ENCODE measurements around the gene DHCR7. TPM values are rescaled to one million over a fixed set of nuclear protein-coding genes. Genes with fewer than 3 reads are reported as not detected.

Gene DHCR7
- polyA plus RNA-seq, 1 of the 3 experiments (the other 2 are of a cell fraction), result 21.4 TPM

- peak overlapping the region in 1 of 2 experiments; percentile 30; a peak in 1 of 4 replicates for H3K27ac ChIP-seq (ENCODE audit: low read depth in 2 of 2, low read length in 1 of 2)
- no peak for DNase-seq
- TF ChIP-seq SMC3 (IDR thresholded peaks at IDR 0.05; ENCODE audit: low read depth, low read length), result no peak
- no peak for TF ChIP-seq RCOR1 (IDR thresholded peaks at IDR 0.05; ENCODE audit: low read length)
- TF ChIP-seq RFX5 (IDR thresholded peaks at IDR 0.05; ENCODE audit: low read length), result no peak
- no peak for TF ChIP-seq EZH2phosphoT487 (IDR thresholded peaks at IDR 0.05; ENCODE audit: borderline replicate concordance, low read depth)
- no peak for TF ChIP-seq SIN3A (IDR thresholded peaks at IDR 0.05; ENCODE audit: borderline replicate concordance, low read depth, low read length)
- TF ChIP-seq RAD21 (IDR thresholded peaks at IDR 0.05; ENCODE audit: low read length), result no peak
- TF ChIP-seq, protein P1, sequence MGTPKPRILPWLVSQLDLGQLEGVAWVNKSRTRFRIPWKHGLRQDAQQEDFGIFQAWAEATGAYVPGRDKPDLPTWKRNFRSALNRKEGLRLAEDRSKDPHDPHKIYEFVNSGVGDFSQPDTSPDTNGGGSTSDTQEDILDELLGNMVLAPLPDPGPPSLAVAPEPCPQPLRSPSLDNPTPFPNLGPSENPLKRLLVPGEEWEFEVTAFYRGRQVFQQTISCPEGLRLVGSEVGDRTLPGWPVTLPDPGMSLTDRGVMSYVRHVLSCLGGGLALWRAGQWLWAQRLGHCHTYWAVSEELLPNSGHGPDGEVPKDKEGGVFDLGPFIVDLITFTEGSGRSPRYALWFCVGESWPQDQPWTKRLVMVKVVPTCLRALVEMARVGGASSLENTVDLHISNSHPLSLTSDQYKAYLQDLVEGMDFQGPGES (IDR thresholded peaks at IDR 0.05; ENCODE audit: low read depth, low read length), result no peak
- TF ChIP-seq GATA2 (CRISPR knock-in tag; IDR thresholded peaks at IDR 0.05), result no peak
- no peak for TF ChIP-seq MXI1 (IDR thresholded peaks at IDR 0.05; ENCODE audit: low read depth, low read length)
These were observed 4.2 kb upstream of the DHCR7 start for GRCh38 chr11:71452199-71453036.

DNA sequence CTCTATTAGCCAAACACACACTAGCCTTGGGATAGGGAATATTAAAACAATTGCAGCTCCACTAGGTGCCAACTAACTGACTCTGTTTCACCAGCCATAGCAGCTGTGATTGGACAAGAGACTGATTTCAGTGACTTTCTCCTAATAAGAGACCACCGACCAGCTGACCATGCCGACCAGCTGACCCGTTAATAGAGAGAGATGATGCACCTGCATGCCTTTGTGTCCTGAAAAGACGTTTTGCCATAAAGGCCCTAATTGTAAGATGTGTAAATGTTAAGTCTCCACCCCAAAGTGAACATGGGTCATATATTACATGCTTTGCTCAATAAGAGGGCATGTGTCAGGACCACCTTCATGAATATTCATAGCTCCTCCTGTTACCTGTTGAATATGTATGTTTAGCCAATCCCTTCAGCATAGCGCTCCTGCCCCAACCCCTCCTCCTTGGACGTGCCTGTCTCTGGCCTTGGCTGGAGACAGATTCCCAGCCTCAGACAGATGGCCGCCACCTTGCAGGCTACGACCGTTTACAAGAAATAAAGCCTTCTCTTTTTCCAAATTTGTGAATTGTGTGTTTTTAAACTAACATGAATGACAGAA is 3.5 kb upstream of the DHCR7 start:
- POLR2A ChIA-PET, result no interaction called here
- peaks cover 5% of the 10 kb centered on the region for H4K20me1 ChIP-seq (ENCODE audit: insufficient read depth)
- CTCF ChIA-PET, result interaction anchor here (1.4 kb wide), 2 partner anchors 53 to 112 kb away, joined by 3 to 4 read pairs; no protein-coding TSS in a partner anchor
- no peak overlapping the region for H3K4me2 ChIP-seq
- H3K36me3 ChIP-seq (replicated peaks in 1 of 2; ENCODE audit: control insufficient read depth in 1 of 2, insufficient read depth in 2 of 2, low read length in 1 of 2), result peaks cover 15 to 20% of the 10 kb centered on the region in 2 experiments
- H3K9me3 ChIP-seq, result peaks cover 3% of the 10 kb centered on the region; the same call in 1 of the 2 replicates
- H3F3A ChIP-seq (replicated peaks; ENCODE audit: insufficient read depth), result peaks cover 12% of the 10 kb centered on the region
- peaks cover 31% of the 10 kb centered on the region for H3K79me2 ChIP-seq (ENCODE audit: insufficient read depth)
- H3K4me3 ChIP-seq (ENCODE audit: low read depth in 2 of 2, low read length in 1 of 2), result no peak overlapping the region
- H3K27ac ChIP-seq (ENCODE audit: low read depth in 2 of 2, low read length in 1 of 2), result no peak overlapping the region
- no peaks in the 10 kb centered on the region for H3K27me3 ChIP-seq (ENCODE audit: insufficient read depth)
- no peak overlapping the region for H2AFZ ChIP-seq (ENCODE audit: low read depth)
- WGBS (ENCODE audit: low lambda C conversion rate), result 91% methylated on average over 8 of the region's 9 CpGs
- peaks cover 4 to 31% of the 10 kb centered on the region in 2 experiments; a peak in 3 of 4 replicates for H3K4me1 ChIP-seq (ENCODE audit: control insufficient read depth in 1 of 2, insufficient read depth in 2 of 2, low read depth in 1 of 2, low read length in 1 of 2)
- no peaks in the 10 kb centered on the region for H3K9me2 ChIP-seq
- H3K9ac ChIP-seq, result no peak overlapping the region
- DNase-seq, result no peak
- TF ChIP-seq FOXJ3 (CRISPR knock-in tag; IDR thresholded peaks at IDR 0.05) (no peak), TAF1 (IDR thresholded peaks at IDR 0.05; ENCODE audit: borderline replicate concordance, low read depth, low read length) (no peak), MEF2A (IDR thresholded peaks at IDR 0.05; ENCODE audit: borderline replicate concordance, low read depth) (no peak), RXRA (IDR thresholded peaks at IDR 0.05; ENCODE audit: borderline replicate concordance, low read depth) (no peak), MXI1 (IDR thresholded peaks at IDR 0.05; ENCODE audit: low read depth, low read length) (no peak), EP300 (IDR thresholded peaks at IDR 0.05; ENCODE audit: borderline replicate concordance in 1 of 2, low read depth in 1 of 2, low read length in 1 of 2) (no peak), CTCF (IDR thresholded peaks at IDR 0.05) (no peak)
- TF ChIP-seq, protein P2, sequence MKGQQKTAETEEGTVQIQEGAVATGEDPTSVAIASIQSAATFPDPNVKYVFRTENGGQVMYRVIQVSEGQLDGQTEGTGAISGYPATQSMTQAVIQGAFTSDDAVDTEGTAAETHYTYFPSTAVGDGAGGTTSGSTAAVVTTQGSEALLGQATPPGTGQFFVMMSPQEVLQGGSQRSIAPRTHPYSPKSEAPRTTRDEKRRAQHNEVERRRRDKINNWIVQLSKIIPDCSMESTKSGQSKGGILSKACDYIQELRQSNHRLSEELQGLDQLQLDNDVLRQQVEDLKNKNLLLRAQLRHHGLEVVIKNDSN (IDR thresholded peaks at IDR 0.05; ENCODE audit: borderline replicate concordance, low read depth), result no peak
- TF ChIP-seq, protein P3, sequence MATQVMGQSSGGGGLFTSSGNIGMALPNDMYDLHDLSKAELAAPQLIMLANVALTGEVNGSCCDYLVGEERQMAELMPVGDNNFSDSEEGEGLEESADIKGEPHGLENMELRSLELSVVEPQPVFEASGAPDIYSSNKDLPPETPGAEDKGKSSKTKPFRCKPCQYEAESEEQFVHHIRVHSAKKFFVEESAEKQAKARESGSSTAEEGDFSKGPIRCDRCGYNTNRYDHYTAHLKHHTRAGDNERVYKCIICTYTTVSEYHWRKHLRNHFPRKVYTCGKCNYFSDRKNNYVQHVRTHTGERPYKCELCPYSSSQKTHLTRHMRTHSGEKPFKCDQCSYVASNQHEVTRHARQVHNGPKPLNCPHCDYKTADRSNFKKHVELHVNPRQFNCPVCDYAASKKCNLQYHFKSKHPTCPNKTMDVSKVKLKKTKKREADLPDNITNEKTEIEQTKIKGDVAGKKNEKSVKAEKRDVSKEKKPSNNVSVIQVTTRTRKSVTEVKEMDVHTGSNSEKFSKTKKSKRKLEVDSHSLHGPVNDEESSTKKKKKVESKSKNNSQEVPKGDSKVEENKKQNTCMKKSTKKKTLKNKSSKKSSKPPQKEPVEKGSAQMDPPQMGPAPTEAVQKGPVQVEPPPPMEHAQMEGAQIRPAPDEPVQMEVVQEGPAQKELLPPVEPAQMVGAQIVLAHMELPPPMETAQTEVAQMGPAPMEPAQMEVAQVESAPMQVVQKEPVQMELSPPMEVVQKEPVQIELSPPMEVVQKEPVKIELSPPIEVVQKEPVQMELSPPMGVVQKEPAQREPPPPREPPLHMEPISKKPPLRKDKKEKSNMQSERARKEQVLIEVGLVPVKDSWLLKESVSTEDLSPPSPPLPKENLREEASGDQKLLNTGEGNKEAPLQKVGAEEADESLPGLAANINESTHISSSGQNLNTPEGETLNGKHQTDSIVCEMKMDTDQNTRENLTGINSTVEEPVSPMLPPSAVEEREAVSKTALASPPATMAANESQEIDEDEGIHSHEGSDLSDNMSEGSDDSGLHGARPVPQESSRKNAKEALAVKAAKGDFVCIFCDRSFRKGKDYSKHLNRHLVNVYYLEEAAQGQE (IDR thresholded peaks at IDR 0.05; ENCODE audit: low read depth, low read length), result no peak

More at GRCh38 chr11:71452199-71453036, 4.2 kb upstream of the DHCR7 start:
- H3K9ac ChIP-seq, result no peak overlapping the region
- peaks cover 5% of the 10 kb centered on the region for H4K20me1 ChIP-seq (ENCODE audit: insufficient read depth)
- H3K79me2 ChIP-seq (ENCODE audit: insufficient read depth), result peaks cover 31% of the 10 kb centered on the region
- peak overlapping the region; percentile 86 for H2AFZ ChIP-seq (ENCODE audit: low read depth)
- H3F3A ChIP-seq (replicated peaks; ENCODE audit: insufficient read depth), result peaks cover 12% of the 10 kb centered on the region
- no peaks in the 10 kb centered on the region for H3K27me3 ChIP-seq (ENCODE audit: insufficient read depth)
- H3K4me1 ChIP-seq (ENCODE audit: control insufficient read depth in 1 of 2, insufficient read depth in 2 of 2, low read depth in 1 of 2, low read length in 1 of 2), result peaks cover 4 to 30% of the 10 kb centered on the region in 2 experiments; a peak in 3 of 4 replicates
- no peaks in the 10 kb centered on the region for H3K9me2 ChIP-seq
- H3K4me2 ChIP-seq, result peak overlapping the region; percentile 88
- H3K36me3 ChIP-seq (replicated peaks in 1 of 2; ENCODE audit: control insufficient read depth in 1 of 2, insufficient read depth in 2 of 2, low read length in 1 of 2), result peaks cover 21 to 22% of the 10 kb centered on the region in 2 experiments
- peak overlapping the region; percentile 95 to 99 for H3K4me3 ChIP-seq (ENCODE audit: low read depth in 2 of 2, low read length in 1 of 2)
- WGBS (ENCODE audit: low lambda C conversion rate), result 41% methylated on average over 38 of the region's 40 CpGs
- ChIA-PET CTCF (interaction anchor here (1.4 kb wide), 2 partner anchors 53 to 111 kb away, joined by 3 to 4 read pairs; no protein-coding TSS in a partner anchor), POLR2A (no interaction called here)
- no peaks in the 10 kb centered on the region for H3K9me3 ChIP-seq
